IPS-18a (cell line): ENCODE data around the gene GALNT18.

Experiments
- H3K27ac ChIP-seq: one replicate; pipeline ENCODE4 v1.5.1; 2013; ENCODE audit warnings: low read length
- H3K27me3 ChIP-seq: one replicate; pipeline ENCODE4 v1.6.1; 2013; ENCODE audit warnings: mild to moderate bottlenecking, low read length; ENCODE audit not compliant: control insufficient read depth, insufficient read depth
- H3K36me3 ChIP-seq: one replicate; pipeline ENCODE4 v1.6.1; 2013; ENCODE audit warnings: low read depth, low read length; ENCODE audit not compliant: control insufficient read depth
- H3K4me1 ChIP-seq: one replicate; pipeline ENCODE4 v1.6.1; 2013; ENCODE audit warnings: low read depth, low read length; ENCODE audit not compliant: control insufficient read depth
- H3K4me3 ChIP-seq: one replicate; pipeline ENCODE4 v1.5.1; 2013; ENCODE audit warnings: low read length
- H3K9ac ChIP-seq: one replicate; pipeline ENCODE4 v1.6.1; 2013; ENCODE audit warnings: mild to moderate bottlenecking, low read length, moderate library complexity
- H3K9me3 ChIP-seq: one replicate; pipeline ENCODE4 v1.6.1; 2013; ENCODE audit warnings: low read depth, low read length; ENCODE audit not compliant: control insufficient read depth

Gene GALNT18

DNA sequence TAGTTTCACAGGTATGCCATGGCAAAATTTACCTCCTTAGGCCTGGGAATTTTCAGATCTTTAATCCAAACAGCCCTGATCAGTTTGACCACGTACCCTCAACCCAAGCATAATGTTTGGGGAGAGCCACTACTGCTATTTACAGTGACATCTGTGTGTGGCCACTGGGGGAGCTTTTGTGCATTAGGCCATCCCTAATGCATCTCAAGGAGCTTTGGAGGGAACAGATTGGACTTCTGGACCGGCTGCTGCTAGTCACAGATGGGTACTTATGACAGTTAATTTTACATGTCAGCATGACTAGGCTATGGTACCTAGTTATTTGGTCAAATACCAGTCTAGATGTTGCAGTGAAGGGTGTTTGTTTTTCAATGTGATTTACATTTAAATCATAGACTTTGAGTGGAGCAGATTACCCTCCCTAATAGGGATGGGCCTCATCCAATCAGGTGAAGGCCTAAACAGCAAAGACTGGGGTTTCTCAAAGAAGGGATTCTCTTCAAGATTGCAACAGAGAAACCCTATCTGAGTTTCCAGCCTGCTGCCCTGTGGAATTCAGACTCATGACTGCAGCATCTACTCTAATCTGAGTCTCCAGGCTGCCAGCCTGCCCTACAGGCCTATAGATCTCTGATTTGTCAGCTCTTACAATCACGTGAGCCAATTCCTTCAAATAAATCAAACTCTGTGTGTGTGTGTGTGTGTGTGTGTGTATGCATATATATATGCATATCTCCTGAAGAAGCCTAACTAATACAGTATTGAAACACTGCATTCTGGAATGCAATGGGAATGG lies 38.0 kb upstream of the GALNT18 start:
- H3K27ac ChIP-seq, result no peak overlapping the region
- no peak overlapping the region for H3K9ac ChIP-seq
- no peaks in the 10 kb centered on the region for H3K36me3 ChIP-seq
- no peaks in the 10 kb centered on the region for H3K27me3 ChIP-seq
- no peaks in the 10 kb centered on the region for H3K9me3 ChIP-seq
- H3K4me3 ChIP-seq, result no peak overlapping the region
- peaks cover 12% of the 10 kb centered on the region for H3K4me1 ChIP-seq

DNA sequence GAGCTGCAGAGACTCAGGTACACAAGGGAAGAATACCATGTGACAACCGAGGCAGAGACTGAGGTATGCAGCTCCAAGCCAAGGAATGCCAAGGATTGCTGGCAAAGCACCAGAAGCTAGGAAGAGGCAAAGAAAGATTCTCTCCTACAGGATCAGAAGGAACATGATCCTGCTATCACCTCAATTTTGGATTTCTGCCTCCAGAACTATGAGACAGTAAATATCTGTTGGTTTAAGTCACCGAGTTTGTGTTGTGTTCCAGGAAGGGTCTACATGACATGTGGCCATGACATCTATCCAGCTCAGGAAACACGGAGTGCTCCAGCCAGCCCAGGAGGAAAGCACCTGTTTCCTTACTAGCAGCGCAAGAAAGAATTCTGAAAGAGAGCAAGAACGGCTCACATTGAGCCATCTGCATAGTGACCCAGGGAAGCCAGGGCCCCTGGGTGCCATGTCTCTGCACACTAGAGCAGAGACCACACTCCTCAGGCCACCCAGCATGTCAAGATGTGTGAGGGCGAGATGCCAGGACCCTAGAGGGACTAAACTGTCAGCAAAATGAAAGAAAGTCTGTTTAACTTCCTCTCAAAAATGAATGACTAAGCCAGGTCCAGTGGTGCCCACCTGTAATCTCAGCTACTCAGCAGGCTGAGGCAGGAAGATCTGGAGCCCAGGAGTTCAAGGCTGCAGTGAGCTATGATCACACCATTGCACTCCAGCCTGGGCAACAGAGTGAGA lies 35.6 kb upstream of the GALNT18 start:
- Histone ChIP-seq H3K4me1 (peaks cover 11% of the 10 kb centered on the region), H3K4me3 (no peak overlapping the region), H3K27ac (no peak overlapping the region), H3K27me3 (no peaks in the 10 kb centered on the region), H3K9ac (no peak overlapping the region), H3K36me3 (no peaks in the 10 kb centered on the region), H3K9me3 (no peaks in the 10 kb centered on the region)

DNA sequence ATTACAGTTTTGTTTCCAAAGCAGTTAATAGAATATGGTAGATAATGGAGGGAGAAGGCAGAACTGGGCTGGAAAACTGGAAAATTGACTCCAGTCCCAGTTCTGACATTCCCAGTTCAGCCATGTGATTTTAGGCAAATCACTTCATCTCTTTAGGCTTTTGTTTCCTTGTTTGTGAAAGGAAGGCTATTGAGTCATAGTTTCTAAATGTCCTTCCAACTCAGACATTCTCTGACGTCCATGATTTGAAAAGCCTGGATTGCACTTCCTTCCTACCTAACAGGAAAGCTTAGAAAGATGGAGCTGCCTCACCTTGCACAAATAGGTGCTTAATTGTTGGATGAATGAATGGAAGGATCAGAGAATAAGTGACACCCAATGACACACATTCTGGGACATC lies 19.8 kb upstream of the GALNT18 start:
- H3K4me1 ChIP-seq, result peaks cover 3% of the 10 kb centered on the region
- no peaks in the 10 kb centered on the region for H3K9me3 ChIP-seq
- no peak overlapping the region for H3K4me3 ChIP-seq
- no peaks in the 10 kb centered on the region for H3K27me3 ChIP-seq
- H3K36me3 ChIP-seq, result no peaks in the 10 kb centered on the region
- no peak overlapping the region for H3K27ac ChIP-seq
- no peak overlapping the region for H3K9ac ChIP-seq

DNA sequence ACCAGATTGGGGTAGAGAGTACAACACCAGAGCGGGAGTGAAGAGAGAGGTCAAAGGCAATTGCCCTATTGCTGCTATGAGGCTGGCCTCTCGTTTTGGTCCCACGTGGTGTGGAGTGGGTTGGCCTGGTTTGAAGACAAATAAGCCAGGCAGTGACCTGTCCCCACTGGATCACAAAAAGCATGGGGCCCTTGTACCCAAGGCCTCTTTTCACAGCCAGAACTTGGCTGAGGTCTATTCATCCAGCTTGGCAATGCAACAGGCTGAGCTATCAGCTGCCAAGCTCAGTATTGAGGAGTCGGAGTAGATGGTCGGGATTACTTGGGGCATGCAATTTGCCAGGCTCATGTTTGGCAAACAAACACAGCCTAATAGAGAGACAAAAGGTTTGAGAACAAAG lies 19.2 kb upstream of the GALNT18 start:
- Histone ChIP-seq H3K27me3 (no peaks in the 10 kb centered on the region), H3K4me3 (no peak overlapping the region), H3K27ac (no peak overlapping the region), H3K4me1 (no peaks in the 10 kb centered on the region), H3K9ac (no peak overlapping the region), H3K9me3 (no peaks in the 10 kb centered on the region), H3K36me3 (no peaks in the 10 kb centered on the region)

DNA sequence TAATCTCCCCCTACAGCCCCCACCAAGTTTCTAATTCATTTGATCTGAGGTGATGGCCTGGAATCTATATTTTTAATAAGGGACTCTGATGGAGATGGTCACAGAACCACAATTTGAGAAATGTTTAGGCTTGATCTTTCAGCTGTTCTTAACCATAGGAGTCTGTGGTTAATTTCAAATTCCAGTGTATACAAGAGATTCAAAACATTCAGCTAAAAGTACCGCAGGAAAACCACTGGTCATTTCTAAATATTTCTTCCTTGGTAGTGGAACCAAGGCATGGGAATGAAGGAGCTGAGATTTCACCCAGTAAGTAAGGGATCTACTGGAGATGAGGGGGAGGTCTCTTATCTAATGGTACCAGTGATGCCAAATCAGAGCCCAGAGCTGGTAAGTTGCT lies 18.3 kb upstream of the GALNT18 start:
- Histone ChIP-seq H3K27ac (no peak overlapping the region), H3K36me3 (no peaks in the 10 kb centered on the region), H3K4me1 (no peaks in the 10 kb centered on the region), H3K9ac (no peak overlapping the region), H3K4me3 (no peak overlapping the region), H3K27me3 (no peaks in the 10 kb centered on the region), H3K9me3 (no peaks in the 10 kb centered on the region)

DNA sequence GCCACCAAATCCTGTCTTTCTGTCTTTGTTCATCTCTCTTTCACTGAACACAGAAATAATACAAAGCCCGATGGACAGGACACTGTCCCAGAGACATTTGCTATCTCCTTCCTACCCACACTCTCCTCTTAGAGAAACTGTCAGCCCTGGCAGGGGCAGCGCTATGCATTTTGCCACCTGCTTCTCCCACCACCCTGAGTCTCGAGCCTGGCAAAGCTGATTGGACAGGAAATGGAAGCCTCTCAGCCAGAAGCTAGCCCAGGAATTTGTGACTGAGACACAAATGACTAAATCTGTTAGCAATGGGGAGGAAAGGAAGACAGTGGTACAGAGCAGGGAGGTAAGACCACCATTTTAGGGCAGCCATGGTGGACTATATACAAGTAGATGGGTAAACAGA lies 14.9 kb upstream of the GALNT18 start:
- H3K4me3 ChIP-seq, result no peak overlapping the region
- no peaks in the 10 kb centered on the region for H3K9me3 ChIP-seq
- no peak overlapping the region for H3K9ac ChIP-seq
- no peaks in the 10 kb centered on the region for H3K36me3 ChIP-seq
- H3K27ac ChIP-seq, result no peak overlapping the region
- H3K27me3 ChIP-seq, result no peaks in the 10 kb centered on the region
- H3K4me1 ChIP-seq, result no peaks in the 10 kb centered on the region

DNA sequence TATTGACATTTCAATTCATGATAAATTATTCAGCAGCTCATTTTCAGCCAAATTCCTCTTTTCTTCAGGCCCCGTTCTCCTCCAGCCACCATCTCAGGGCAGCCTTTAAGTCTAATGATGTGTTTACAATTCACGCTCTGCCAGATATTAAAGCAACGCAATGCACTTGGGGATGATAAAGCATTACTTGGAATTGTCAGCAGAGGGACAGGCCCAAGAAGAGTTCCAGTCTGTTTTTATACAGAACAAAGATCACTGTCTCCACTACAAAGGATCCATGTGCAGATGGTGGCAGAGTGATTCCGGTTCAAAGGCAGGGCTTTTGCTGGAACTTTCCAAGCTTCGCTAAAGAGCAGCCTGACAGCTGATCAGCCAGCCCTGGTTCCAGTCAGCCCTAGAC lies 13.6 kb upstream of the GALNT18 start:
- H3K9ac ChIP-seq, result no peak overlapping the region
- H3K36me3 ChIP-seq, result no peaks in the 10 kb centered on the region
- no peak overlapping the region for H3K27ac ChIP-seq

DNA sequence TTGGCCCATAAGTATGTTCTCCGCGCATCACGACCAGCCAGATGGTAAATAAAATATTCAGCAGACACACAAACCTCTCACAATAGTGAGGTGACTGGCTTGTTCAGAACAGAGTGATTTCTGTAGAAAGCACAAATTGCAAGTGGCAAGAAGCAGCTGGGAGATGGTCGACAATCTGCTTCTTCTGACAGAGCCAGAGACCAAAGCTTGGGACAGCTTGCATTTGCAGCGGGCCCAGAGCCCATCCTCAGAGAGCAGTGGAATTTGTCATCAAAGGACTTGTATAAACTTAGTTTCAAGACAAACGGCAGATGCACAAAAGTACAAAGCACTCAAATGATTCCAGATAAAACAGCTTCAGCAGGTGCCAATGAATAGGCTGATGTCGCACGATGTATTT lies 7.6 kb upstream of the GALNT18 start:
- Histone ChIP-seq H3K4me1 (peaks cover 16% of the 10 kb centered on the region), H3K36me3 (no peaks in the 10 kb centered on the region), H3K9ac (no peak overlapping the region), H3K4me3 (no peak overlapping the region), H3K27ac (no peak overlapping the region), H3K9me3 (no peaks in the 10 kb centered on the region), H3K27me3 (peaks cover 34% of the 10 kb centered on the region)

More for the DNA sequence above, 13.6 kb upstream of the GALNT18 start:
- no peak overlapping the region for H3K4me3 ChIP-seq
- H3K27me3 ChIP-seq, result peaks cover 3% of the 10 kb centered on the region
- H3K9me3 ChIP-seq, result no peaks in the 10 kb centered on the region
- H3K4me1 ChIP-seq, result no peaks in the 10 kb centered on the region

DNA sequence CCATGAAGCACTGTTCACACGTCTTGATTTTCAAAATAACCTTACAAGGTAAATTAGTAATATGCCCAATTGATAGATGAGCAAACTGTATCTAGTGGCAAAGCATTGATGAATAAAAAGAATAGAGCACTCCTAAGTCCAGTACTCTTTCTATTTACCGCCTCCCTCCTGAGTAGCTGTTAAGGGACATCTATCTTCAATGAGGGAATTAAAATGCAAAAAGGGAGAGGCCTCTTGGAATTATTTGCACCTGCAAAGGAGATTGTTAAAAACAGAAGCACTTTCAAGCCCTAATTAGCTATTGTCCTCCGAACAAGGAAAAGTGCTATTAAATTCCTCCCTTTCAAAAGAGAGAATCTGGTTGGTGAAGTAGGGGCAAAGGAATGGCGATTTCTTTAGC lies 6.8 kb upstream of the GALNT18 start:
- H3K9ac ChIP-seq, result no peak overlapping the region
- H3K9me3 ChIP-seq, result no peaks in the 10 kb centered on the region
- H3K4me1 ChIP-seq, result peaks cover 16% of the 10 kb centered on the region
- no peaks in the 10 kb centered on the region for H3K36me3 ChIP-seq
- no peak overlapping the region for H3K4me3 ChIP-seq
- peaks cover 37% of the 10 kb centered on the region for H3K27me3 ChIP-seq
- no peak overlapping the region for H3K27ac ChIP-seq

DNA sequence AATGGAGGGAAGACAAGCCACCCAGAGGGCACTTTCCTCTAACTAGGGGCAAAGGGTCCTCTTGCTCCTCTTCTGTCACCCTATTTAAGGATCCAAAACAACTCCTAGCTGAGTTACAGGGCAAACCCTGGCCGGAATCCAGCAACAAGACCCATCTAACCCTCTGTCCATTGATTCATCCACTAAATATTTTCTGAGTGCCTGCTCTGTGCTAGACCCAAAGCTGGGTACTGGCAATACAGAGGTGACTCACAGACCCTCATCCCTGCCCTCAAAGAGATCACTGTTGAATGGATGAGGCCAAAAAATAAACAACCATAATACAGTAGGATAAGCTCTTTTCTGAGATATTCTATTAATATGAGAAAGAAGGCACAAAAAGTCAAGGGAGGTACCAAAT lies 4.3 kb upstream of the GALNT18 start:
- Histone ChIP-seq H3K4me3 (no peak overlapping the region), H3K27ac (no peak overlapping the region), H3K9ac (no peak overlapping the region), H3K36me3 (no peaks in the 10 kb centered on the region), H3K9me3 (no peaks in the 10 kb centered on the region), H3K4me1 (peaks cover 16% of the 10 kb centered on the region), H3K27me3 (peaks cover 54% of the 10 kb centered on the region)

DNA sequence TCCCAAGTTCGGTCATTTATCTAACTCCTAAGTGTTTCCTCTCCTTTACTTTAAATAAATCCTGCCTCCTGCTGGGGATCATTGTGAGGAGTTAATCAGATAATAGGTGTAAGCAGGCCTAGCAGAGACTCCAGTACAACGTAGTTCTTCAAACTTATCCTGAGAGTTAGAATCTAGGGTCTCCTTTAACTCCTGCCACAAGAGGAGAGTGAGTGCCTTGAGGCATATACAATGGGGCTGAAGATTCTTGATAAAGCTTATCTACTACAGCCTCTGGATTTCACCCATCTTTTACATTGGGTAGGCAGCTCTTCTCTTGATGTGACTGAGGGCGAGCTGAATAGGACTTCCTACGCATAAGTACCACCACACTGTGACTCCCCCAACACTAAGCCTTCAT lies 3.1 kb upstream of the GALNT18 start:
- Histone ChIP-seq H3K36me3 (no peaks in the 10 kb centered on the region), H3K27ac (no peak overlapping the region), H3K4me3 (no peak overlapping the region), H3K9me3 (no peaks in the 10 kb centered on the region), H3K4me1 (peaks cover 16% of the 10 kb centered on the region), H3K27me3 (peaks cover 57% of the 10 kb centered on the region), H3K9ac (no peak overlapping the region)

DNA sequence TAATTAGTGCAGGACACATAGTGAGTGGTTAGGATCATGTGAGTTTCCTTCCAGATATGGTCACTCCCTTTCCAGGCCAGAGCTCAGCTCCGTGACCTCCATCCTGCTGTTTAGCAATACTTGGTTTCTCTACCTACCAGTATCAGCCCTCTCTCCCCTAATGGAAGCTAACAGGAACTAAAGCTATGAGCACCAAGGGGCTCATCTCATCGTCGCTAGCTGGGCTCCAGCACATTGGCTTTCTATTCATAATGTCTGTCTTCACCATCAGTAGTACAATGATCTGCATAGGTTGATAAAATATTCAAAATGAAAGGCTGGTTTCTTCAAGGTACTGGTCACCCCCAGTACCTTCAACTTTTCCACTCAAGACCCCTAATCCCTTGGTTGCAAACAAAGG lies 2.4 kb upstream of the GALNT18 start:
- Histone ChIP-seq H3K4me3 (no peak overlapping the region), H3K9me3 (no peaks in the 10 kb centered on the region), H3K36me3 (no peaks in the 10 kb centered on the region), H3K27ac (no peak overlapping the region), H3K4me1 (peaks cover 13% of the 10 kb centered on the region), H3K9ac (no peak overlapping the region), H3K27me3 (peaks cover 57% of the 10 kb centered on the region)
